IMR-90 (cell line): ENCODE measurements around the gene LHFPL3. TPM values are rescaled to one million over a fixed set of nuclear protein-coding genes. Genes with fewer than 3 reads are reported as not detected.
"Not testable (repeated sequence)": the region's sequence is repeated elsewhere in the genome, so short reads cannot be mapped to it uniquely, and the experiment has no call there.

ENCODE experiments used
- ATAC-seq: fragments of 200-7000 bp; cut with Tn5 transposase; 2 replicates; pipeline ENCODE4 v1.9.1; 2020; ENCODE audit warnings: low read depth, mild to moderate bottlenecking, moderate library complexity
- BruUV-seq: library from RNA; stranded (reverse); fragments of 400-500 nt; replicated peaks from 2 replicates; lab custom pipeline; 2021; lab: Mats Ljungman, UMichigan
- CTCF ChIA-PET: fragments of 300-600 bp; formaldehyde crosslinking; extraction: SDS; loops from one replicate; lab custom pipeline; 2021; ENCODE audit warnings: antibody characterized with exemption; lab: Yijun Ruan, JAX
- POLR2A ChIA-PET: fragments of 300-600 bp; sonication (Branson Sonifier 250); formaldehyde crosslinking; loops from one replicate; lab custom pipeline; 2022; ENCODE audit warnings: antibody characterized with exemption; ENCODE audit not compliant: unreplicated experiment; lab: Charles Lee
- DNase-seq: peaks from one replicate; pipeline ENCODE4 v3.0.0; 2013
- H2AFZ ChIP-seq: replicated peaks from 2 replicates; pipeline ENCODE3; 2013; ENCODE audit warnings: low read length, mild to moderate bottlenecking; ENCODE audit not compliant: poor library complexity
- H2AK5ac ChIP-seq: 2 replicates; pipeline ENCODE4 v1.6.1; 2013; ENCODE audit warnings: low read depth, low read length, inconsistent platforms
- H2AK9ac ChIP-seq: replicated peaks from 2 replicates; pipeline ENCODE3; 2013; ENCODE audit warnings: mild to moderate bottlenecking, low read depth, low read length, moderate library complexity; ENCODE audit not compliant: poor library complexity
- H2BK120ac ChIP-seq: 2 replicates; pipeline ENCODE4 v1.6.1; 2013; ENCODE audit warnings: low read depth, low read length, inconsistent platforms
- H2BK15ac ChIP-seq: 3 replicates; pipeline ENCODE4 v1.6.1; 2013; ENCODE audit warnings: low read depth, low read length, inconsistent platforms
- H2BK20ac ChIP-seq: 2 replicates; pipeline ENCODE4 v1.6.1; 2013; ENCODE audit warnings: low read depth, mild to moderate bottlenecking, inconsistent platforms, low read length, moderate library complexity
- H2BK5ac ChIP-seq: 2 replicates; pipeline ENCODE4 v1.6.1; 2013; ENCODE audit warnings: mild to moderate bottlenecking, low read depth, low read length, inconsistent platforms; ENCODE audit not compliant: poor library complexity, severe bottlenecking
- H3K14ac ChIP-seq: replicated peaks from 2 replicates; pipeline ENCODE4 v1.6.1; 2013; ENCODE audit warnings: low read depth, low read length, inconsistent platforms
- H3K18ac ChIP-seq: 2 replicates; pipeline ENCODE4 v1.6.1; 2013; ENCODE audit warnings: low read depth, low read length, control low read depth
- H3K23ac ChIP-seq: 2 replicates; pipeline ENCODE4 v1.6.1; 2013; ENCODE audit warnings: low read depth, low read length, inconsistent platforms
- H3K27ac ChIP-seq: 2 replicates; pipeline ENCODE4 v1.5.1; 2013; ENCODE audit warnings: mild to moderate bottlenecking, control low read depth, low read length; ENCODE audit not compliant: insufficient read depth
- H3K27me3 ChIP-seq: 2 replicates; pipeline ENCODE4 v1.6.1; 2013; ENCODE audit warnings: low read length; ENCODE audit not compliant: control insufficient read depth, insufficient read depth
- H3K36me3 ChIP-seq: 2 replicates; pipeline ENCODE4 v1.6.1; 2013; ENCODE audit warnings: low read length, mixed read lengths; ENCODE audit not compliant: control insufficient read depth, insufficient read depth
- H3K4ac ChIP-seq: 2 replicates; pipeline ENCODE4 v1.6.1; 2013; ENCODE audit warnings: low read depth, low read length, inconsistent platforms
- H3K4me1 ChIP-seq: 2 replicates; pipeline ENCODE4 v1.6.1; 2013; ENCODE audit warnings: low read length, mixed read lengths; ENCODE audit not compliant: control insufficient read depth, insufficient read depth
- H3K4me2 ChIP-seq: 2 replicates; pipeline ENCODE4 v1.6.1; 2013; ENCODE audit warnings: low read depth, mild to moderate bottlenecking, control low read depth, low read length, moderate library complexity
- H3K4me3 ChIP-seq: 2 replicates; pipeline ENCODE4 v1.5.1; 2013; ENCODE audit warnings: low read depth, mild to moderate bottlenecking, control low read depth, low read length, moderate library complexity; ENCODE audit not compliant: insufficient read depth
- H3K56ac ChIP-seq: 2 replicates; pipeline ENCODE4 v1.6.1; 2013; ENCODE audit warnings: low read length, inconsistent platforms; ENCODE audit not compliant: insufficient read depth; ENCODE audit errors: extremely low read depth
- H3K79me1 ChIP-seq, 2 experiments: 2 replicates each; pipeline ENCODE4 v1.6.1; 2013; ENCODE audit warnings: low read length in 2 of 2, inconsistent platforms in 1 of 2, low read depth in 1 of 2
- H3K9ac ChIP-seq: 2 replicates; pipeline ENCODE4 v1.6.1; 2013; ENCODE audit warnings: low read depth, low read length, control low read depth
- H3K9me1 ChIP-seq: 2 replicates; pipeline ENCODE4 v1.6.1; 2013; ENCODE audit warnings: low read length, inconsistent platforms; ENCODE audit not compliant: insufficient read depth
- H3K9me3 ChIP-seq: 2 replicates; pipeline ENCODE4 v1.6.1; 2013; ENCODE audit warnings: low read length; ENCODE audit not compliant: control insufficient read depth, insufficient read depth
- H4K20me1 ChIP-seq: 2 replicates; pipeline ENCODE4 v1.6.1; 2013; ENCODE audit warnings: low read length, inconsistent platforms; ENCODE audit not compliant: insufficient read depth
- H4K5ac ChIP-seq: 2 replicates; pipeline ENCODE4 v1.6.1; 2013; ENCODE audit warnings: mild to moderate bottlenecking, low read depth, low read length, control low read depth
- H4K8ac ChIP-seq, 2 experiments: 2 replicates each; pipeline ENCODE4 v1.6.1; 2013; ENCODE audit warnings: low read depth in 2 of 2, low read length in 2 of 2, control low read depth in 1 of 2, inconsistent platforms in 1 of 2
- H4K91ac ChIP-seq: 2 replicates; pipeline ENCODE4 v1.6.1; 2013; ENCODE audit warnings: low read depth, low read length, inconsistent platforms; ENCODE audit not compliant: insufficient read depth
- CEBPB ChIP-seq: IDR thresholded peaks from 2 replicates; pipeline ENCODE4 v1.6.1; 2012; ENCODE audit warnings: low read depth, low read length, improper control_type of control experiment
- FOS ChIP-seq: fragments of 150-350 bp; IDR thresholded peaks from 2 replicates; pipeline ENCODE4 v1.6.1; 2016; ENCODE audit warnings: low read depth, low read length
- MAFK ChIP-seq: IDR thresholded peaks from 2 replicates; pipeline ENCODE4 v1.6.1; 2012; ENCODE audit warnings: low read depth, low read length, improper control_type of control experiment
- MAZ ChIP-seq: IDR thresholded peaks from 2 replicates; pipeline ENCODE4 v1.6.1; 2012; ENCODE audit warnings: low read depth, mild to moderate bottlenecking, low read length, improper control_type of control experiment, moderate library complexity, borderline replicate concordance
- WGBS, 2 experiments: methylation state at CpG; one replicate each; pipeline versions ENCODE4 v1.1.5 to v1.1.7; 2013; ENCODE audit warnings: missing lambda C conversion rate in 2 of 2; ENCODE audit not compliant: insufficient read length in 1 of 2; ENCODE audit errors: extremely low coverage in 2 of 2; 5-methylcytosine and 5-hydroxymethylcytosine counted together
- dilution Hi-C: fragments of 300-500 bp; cut with HindIII; formaldehyde crosslinking; loops from one replicate; pipeline ENCODE4 v1.14.3; 2018; ENCODE audit warnings: low sequenced_read_pairs; ENCODE audit not compliant: unreplicated experiment
- in situ Hi-C: fragments of 300-500 bp; cut with MboI; formaldehyde crosslinking; loops from 3 replicates; pipeline ENCODE4 v1.14.3; 2019; ENCODE audit warnings: low sequenced_read_pairs, inconsistent platforms, mixed read lengths
- intact Hi-C: fragments of 100-400 bp; cut with micrococcal nuclease; formaldehyde crosslinking; loops from 2 replicates; pipeline ENCODE4 v1.10.0; 2022
- polyA plus RNA-seq, 3 experiments: library from polyadenylated mRNA; depleted of rRNA; stranded (reverse); fragments of >200 nt; gene quantifications; 2 replicates each; pipeline ENCODE4 v1.2.3, GENCODE V29; 2012; ENCODE audit warnings: low replicate concordance in 1 of 3
- total RNA-seq: library from RNA; depleted of rRNA; stranded (reverse); fragments of >200 nt; gene quantifications from 2 replicates; pipeline ENCODE4 v1.2.3, GENCODE V29; 2012
- TF ChIP-seq, protein P1 (sequence below): conservative IDR thresholded peaks from 2 replicates; pipeline ENCODE4 v1.5.1; 2012; ENCODE audit warnings: mild to moderate bottlenecking, low read depth, low read length, improper control_type of control experiment

Gene LHFPL3
- total and polyA plus RNA-seq, 2 of the 4 experiments (the other 2 are of a cell fraction), result not detected

GRCh38 chr7:104923010-104923421, 594.6 kb downstream of the LHFPL3 start (continued):
- TF ChIP-seq, protein P1, sequence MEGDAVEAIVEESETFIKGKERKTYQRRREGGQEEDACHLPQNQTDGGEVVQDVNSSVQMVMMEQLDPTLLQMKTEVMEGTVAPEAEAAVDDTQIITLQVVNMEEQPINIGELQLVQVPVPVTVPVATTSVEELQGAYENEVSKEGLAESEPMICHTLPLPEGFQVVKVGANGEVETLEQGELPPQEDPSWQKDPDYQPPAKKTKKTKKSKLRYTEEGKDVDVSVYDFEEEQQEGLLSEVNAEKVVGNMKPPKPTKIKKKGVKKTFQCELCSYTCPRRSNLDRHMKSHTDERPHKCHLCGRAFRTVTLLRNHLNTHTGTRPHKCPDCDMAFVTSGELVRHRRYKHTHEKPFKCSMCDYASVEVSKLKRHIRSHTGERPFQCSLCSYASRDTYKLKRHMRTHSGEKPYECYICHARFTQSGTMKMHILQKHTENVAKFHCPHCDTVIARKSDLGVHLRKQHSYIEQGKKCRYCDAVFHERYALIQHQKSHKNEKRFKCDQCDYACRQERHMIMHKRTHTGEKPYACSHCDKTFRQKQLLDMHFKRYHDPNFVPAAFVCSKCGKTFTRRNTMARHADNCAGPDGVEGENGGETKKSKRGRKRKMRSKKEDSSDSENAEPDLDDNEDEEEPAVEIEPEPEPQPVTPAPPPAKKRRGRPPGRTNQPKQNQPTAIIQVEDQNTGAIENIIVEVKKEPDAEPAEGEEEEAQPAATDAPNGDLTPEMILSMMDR, result peak; percentile 83
- TF ChIP-seq CEBPB, result peak; percentile 85
- TF ChIP-seq MAZ, result no peak
- TF ChIP-seq MAFK, result no peak
- no peak for TF ChIP-seq FOS

DNA sequence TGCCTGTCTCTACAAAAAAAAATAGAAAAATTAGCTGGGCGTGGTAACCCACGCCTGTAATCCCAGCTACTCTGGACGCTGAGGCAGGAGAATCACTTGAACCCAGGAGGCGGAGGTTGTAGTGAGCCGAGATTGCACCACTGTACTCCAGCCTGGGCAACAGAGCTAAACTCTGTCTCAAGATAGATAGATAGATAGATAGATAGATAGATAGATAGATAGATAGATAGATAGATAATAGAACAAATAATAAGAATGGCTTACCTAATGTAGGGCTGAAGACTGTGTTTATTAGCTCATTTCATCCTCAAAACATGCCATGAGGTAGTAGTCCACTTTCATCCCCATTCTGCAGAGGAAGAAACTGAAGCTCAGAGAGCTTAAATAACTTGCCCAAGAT, 597.8 kb downstream of the LHFPL3 start:
- H4K8ac ChIP-seq, ATAC-seq, H3K79me1 ChIP-seq, H3K14ac ChIP-seq, POLR2A ChIA-PET, H3K27me3 ChIP-seq, H2BK15ac ChIP-seq, H3K9me3 ChIP-seq, intact Hi-C loops, DNase-seq, H4K91ac ChIP-seq, H2BK5ac ChIP-seq, dilution Hi-C loops, BruUV-seq, H3K4ac ChIP-seq, H4K5ac ChIP-seq, H3K23ac ChIP-seq, H3K18ac ChIP-seq, H2AK9ac ChIP-seq, H3K36me3 ChIP-seq, H3K4me3 ChIP-seq, H2AK5ac ChIP-seq, H3K4me2 ChIP-seq, H3K9me1 ChIP-seq, H3K27ac ChIP-seq, H2AFZ ChIP-seq, H3K4me1 ChIP-seq, H3K56ac ChIP-seq, H3K9ac ChIP-seq, in situ Hi-C loops, H2BK120ac ChIP-seq, H2BK20ac ChIP-seq, H4K20me1 ChIP-seq: not testable (repeated sequence)
- CTCF ChIA-PET, result interaction anchor here (2.4 kb wide), 1 partner anchor 55 kb away, joined by 7 read pairs; no protein-coding TSS in a partner anchor
- 94% methylated on average over 3 of the region's 5 CpGs; no CpG with 5 or more reads in 1 of the 2 experiments for WGBS, 2 experiments
